Myocyte (in vitro differentiated cells): ENCODE data around the gene NASP. TPM values are rescaled to one million over a fixed set of nuclear protein-coding genes. Genes with fewer than 3 reads are reported as not detected.
A peak's percentile ranks its signal among the peaks of the same experiment; 100 is the strongest.

ENCODE experiments used
- DNase-seq: peaks from one replicate; pipeline ENCODE4 v3.0.0-alpha.2; 2012; ENCODE audit warnings: low read depth
- total RNA-seq: library from RNA; depleted of rRNA; stranded (reverse); fragments of >200 nt; gene quantifications from 2 replicates; pipeline ENCODE4 v1.2.3, GENCODE V29; 2014

The NASP gene
- total RNA-seq, 1 donor from 2014 or later: 32.6 TPM

- no peak for DNase-seq
Measured at GRCh38 chr1:45619149-45619921, 35.5 kb downstream of the NASP start.

GRCh38 chr1:45620588-45621500, 37.0 kb downstream of the NASP start:
- DNase-seq: no peak

GRCh38 chr1:45621501-45621836, 37.6 kb downstream of the NASP start:
- DNase-seq: no peak

GRCh38 chr1:45621895-45622523, 38.2 kb downstream of the NASP start:
- no peak for DNase-seq

- no peak for DNase-seq
Measured at GRCh38 chr1:45622524-45623394, 38.9 kb downstream of the NASP start.

- DNase-seq: peak; percentile 80
Measured at GRCh38 chr1:45623972-45624371, 40.1 kb downstream of the NASP start, which contains the start of gene CCDC17. TSS of gene CCDC17 (minus strand) at chr1:45624054. CDS start at chr1:45623909, 145 bp downstream.

- no peak for DNase-seq
Measured at GRCh38 chr1:45629035-45629434, 45.2 kb downstream of the NASP start.

- no peak for DNase-seq
Measured at GRCh38 chr1:45630429-45630828, 46.6 kb downstream of the NASP start.

GRCh38 chr1:45635211-45635610, 51.4 kb downstream of the NASP start:
- no peak for DNase-seq

- peak; percentile 31 for DNase-seq
Measured at GRCh38 chr1:45640293-45640692, 56.5 kb downstream of the NASP start.

- no peak for DNase-seq
Measured at GRCh38 chr1:45643321-45643720, 59.5 kb downstream of the NASP start.

GRCh38 chr1:45643978-45644377, 60.1 kb downstream of the NASP start:
- no peak for DNase-seq

GRCh38 chr1:45644661-45645060, 60.8 kb downstream of the NASP start:
- DNase-seq: no peak

- DNase-seq: no peak
Measured at GRCh38 chr1:45647248-45648021, 63.6 kb downstream of the NASP start.

GRCh38 chr1:45654540-45655280, 70.9 kb downstream of the NASP start:
- DNase-seq: no peak

- no peak for DNase-seq
Measured at GRCh38 chr1:45656573-45657226, 72.9 kb downstream of the NASP start.

- no peak for DNase-seq
Measured at GRCh38 chr1:45658171-45658570, 74.3 kb downstream of the NASP start.

GRCh38 chr1:45659222-45659621, 75.4 kb downstream of the NASP start:
- DNase-seq: no peak

GRCh38 chr1:45660336-45660735, 76.5 kb downstream of the NASP start:
- no peak for DNase-seq
